ENCODE data around the gene UBE3B.

GRCh38 chr12:109473526-109474270 is 3.7 kb upstream of the UBE3B start:
- peak in 1 of 6 experiments; percentile 14 for TF ChIP-seq CTCF (IDR thresholded peaks at IDR 0.05)
- peak in 1 of 2 donors; percentile 30 for TF ChIP-seq POLR2A (IDR thresholded peaks at IDR 0.05)
